UCSD-AML1 (cell line): ENCODE results near the gene IVD.
"Not testable (repeated sequence)": the region's sequence is repeated elsewhere in the genome, so short reads cannot be mapped to it uniquely, and the experiment has no call there.

ENCODE experiments used
- DNase-seq: peaks from one replicate; lab custom pipeline; 2025; ENCODE audit not compliant: unreplicated experiment; lab: John Stamatoyannopoulos, UW

Gene IVD

GRCh38 chr15:40437752-40438687 lies 32.4 kb downstream of the IVD start:
- DNase-seq = no peak

GRCh38 chr15:40438712-40439111 lies 33.1 kb downstream of the IVD start:
- no peak for DNase-seq

GRCh38 chr15:40439461-40439959 lies 33.9 kb downstream of the IVD start:
- no peak for DNase-seq

GRCh38 chr15:40439960-40440742 lies 34.6 kb downstream of the IVD start:
- DNase-seq = peak; percentile 42

GRCh38 chr15:40440743-40441564 lies 35.4 kb downstream of the IVD start, which contains the start of gene BAHD1:
Gene BAHD1, plus strand, starts transcription at chr15:40440953. Its CDS starts 17,512 bp downstream, at chr15:40458465.
- DNase-seq = peak; percentile 96

- peak; percentile 30 for DNase-seq
Observed at GRCh38 chr15:40441565-40442531, 36.3 kb downstream of the IVD start.

- no peak for DNase-seq
Observed at GRCh38 chr15:40443255-40443654, 37.7 kb downstream of the IVD start.

- DNase-seq = no peak
Observed at GRCh38 chr15:40443846-40444245, 38.3 kb downstream of the IVD start.

GRCh38 chr15:40444736-40445135 lies 39.1 kb downstream of the IVD start:
- DNase-seq = no peak

GRCh38 chr15:40445421-40445922 lies 39.9 kb downstream of the IVD start:
- peak; percentile 46 for DNase-seq

- DNase-seq = no peak
Observed at GRCh38 chr15:40446144-40446543, 40.5 kb downstream of the IVD start.

GRCh38 chr15:40448354-40448753 lies 42.8 kb downstream of the IVD start:
- DNase-seq = no peak

GRCh38 chr15:40449275-40449674 lies 43.7 kb downstream of the IVD start:
- DNase-seq = no peak

GRCh38 chr15:40450047-40450446 lies 44.5 kb downstream of the IVD start:
- no peak for DNase-seq

GRCh38 chr15:40451527-40452158 lies 46.0 kb downstream of the IVD start:
- no peak for DNase-seq

- no peak for DNase-seq
Observed at GRCh38 chr15:40452296-40453090, 46.9 kb downstream of the IVD start.

- not testable (repeated sequence) for DNase-seq
Observed at GRCh38 chr15:40453941-40454340, 48.3 kb downstream of the IVD start.

- DNase-seq = no peak
Observed at GRCh38 chr15:40454904-40455391, 49.4 kb downstream of the IVD start.
